CD14-positive monocyte (primary cell): ENCODE measurements around the gene SLC19A2. TPM values are rescaled to one million over a fixed set of nuclear protein-coding genes. Genes with fewer than 3 reads are reported as not detected.

Experiments
- DNase-seq, 3 donors: peaks; one replicate each; pipeline ENCODE4 v3.0.0-alpha.2; 2011 to 2022
- H2AFZ ChIP-seq: 2 replicates; pipeline ENCODE4 v1.6.0; 2012; ENCODE audit warnings: mild to moderate bottlenecking, low read depth, low read length, inconsistent platforms; ENCODE audit not compliant: insufficient read depth, poor library complexity, severe bottlenecking
- H3K27ac ChIP-seq, 2 donors: 1 replicate in 1 of 2; 2 replicates in 1 of 2; pipeline ENCODE4 v1.5.1; 2012 to 2013; ENCODE audit warnings: low read length in 2 of 2, control low read depth in 1 of 2, inconsistent platforms in 1 of 2, low read depth in 1 of 2, mild to moderate bottlenecking in 1 of 2
- H3K27me3 ChIP-seq, 2 donors: one replicate each; pipeline versions ENCODE4 v1.6.0 to v1.6.1; 2011 to 2013; ENCODE audit warnings: low read length in 2 of 2; ENCODE audit not compliant: control insufficient read depth in 2 of 2, insufficient read depth in 2 of 2
- H3K36me3 ChIP-seq, 2 donors: replicated peaks in 1 of 2; 1 replicate in 1 of 2; 2 replicates in 1 of 2; pipeline versions ENCODE4 v1.5.1 to v1.6.1; 2012 to 2013; ENCODE audit warnings: low read length in 2 of 2, control low read depth in 1 of 2, inconsistent platforms in 1 of 2, mild to moderate bottlenecking in 1 of 2; ENCODE audit not compliant: insufficient read depth in 2 of 2, control insufficient read depth in 1 of 2
- H3K4me1 ChIP-seq, 2 donors: 1 replicate in 1 of 2; 2 replicates in 1 of 2; pipeline versions ENCODE4 v1.5.1 to v1.6.1; 2012 to 2013; ENCODE audit warnings: low read length in 2 of 2, control low read depth in 1 of 2, inconsistent platforms in 1 of 2, mild to moderate bottlenecking in 1 of 2, moderate library complexity in 1 of 2; ENCODE audit not compliant: insufficient read depth in 2 of 2, control insufficient read depth in 1 of 2
- H3K4me2 ChIP-seq: replicated peaks from 2 replicates; pipeline ENCODE3; 2012; ENCODE audit warnings: low read length, moderate library complexity, mild to moderate bottlenecking; ENCODE audit not compliant: poor library complexity, severe bottlenecking; ENCODE audit errors: extremely low read depth
- H3K4me3 ChIP-seq, 3 experiments: fragments of 200-600 bp in 1 of 3; sonication (generic) in 1 of 3; replicated peaks in 1 of 3; 1 replicate in 2 of 3; 2 replicates in 1 of 3; pipeline ENCODE4 v1.5.1; 2011 to 2013; ENCODE audit warnings: low read length in 3 of 3, mild to moderate bottlenecking in 3 of 3, control low read depth in 2 of 3, low read depth in 2 of 3, inconsistent platforms in 1 of 3, moderate library complexity in 1 of 3
- H3K79me2 ChIP-seq: 2 replicates; pipeline ENCODE4 v1.6.0; 2012; ENCODE audit warnings: mild to moderate bottlenecking, control low read depth, inconsistent platforms, low read length, moderate library complexity; ENCODE audit not compliant: insufficient read depth
- H3K9ac ChIP-seq: 2 replicates; pipeline ENCODE4 v1.6.0; 2017; ENCODE audit warnings: low read length, mild to moderate bottlenecking; ENCODE audit not compliant: insufficient read depth, poor library complexity, severe bottlenecking
- H3K9me3 ChIP-seq, 2 donors: replicated peaks in 1 of 2; 1 replicate in 1 of 2; 2 replicates in 1 of 2; pipeline versions ENCODE4 v1.5.1 to v1.6.1; 2012 to 2013; ENCODE audit warnings: low read length in 2 of 2, control low read depth in 1 of 2; ENCODE audit not compliant: control insufficient read depth in 1 of 2, insufficient read depth in 1 of 2
- H4K20me1 ChIP-seq: 2 replicates; pipeline ENCODE4 v1.6.0; 2012; ENCODE audit warnings: mild to moderate bottlenecking, low read length, control low read depth, moderate library complexity; ENCODE audit not compliant: insufficient read depth
- H3K27ac Mint-ChIP-seq, 7 donors: one replicate each; pipeline ENCODE4 v1.8.0; 2020; ENCODE audit warnings: mild to moderate bottlenecking in 7 of 7, mixed read lengths in 7 of 7, moderate library complexity in 6 of 7, inconsistent platforms in 2 of 7
- H3K27me3 Mint-ChIP-seq, 3 donors: one replicate each; pipeline ENCODE4 v1.8.0; 2021 to 2022; ENCODE audit warnings: low read depth in 3 of 3, mild to moderate bottlenecking in 3 of 3, mixed read lengths in 3 of 3, moderate library complexity in 3 of 3, inconsistent platforms in 1 of 3
- H3K36me3 Mint-ChIP-seq, 2 donors: one replicate each; pipeline ENCODE4 v1.8.0; 2020; ENCODE audit warnings: mixed read lengths in 2 of 2, inconsistent platforms in 1 of 2, mild to moderate bottlenecking in 1 of 2
- H3K4me1 Mint-ChIP-seq: one replicate; pipeline ENCODE4 v1.8.0; 2020; ENCODE audit warnings: mild to moderate bottlenecking, mixed read lengths
- H3K4me3 Mint-ChIP-seq, 2 donors: one replicate each; pipeline ENCODE4 v1.8.0; 2020; ENCODE audit warnings: mild to moderate bottlenecking in 2 of 2, mixed read lengths in 2 of 2, moderate library complexity in 1 of 2
- H3K9me3 Mint-ChIP-seq, 7 donors: one replicate each; pipeline ENCODE4 v1.8.0; 2020 to 2022; ENCODE audit warnings: mixed read lengths in 7 of 7, mild to moderate bottlenecking in 6 of 7, moderate library complexity in 6 of 7, inconsistent platforms in 2 of 7
- WGBS: methylation state at CpG from one replicate; pipeline ENCODE4 v1.1.5; 2013; ENCODE audit warnings: missing lambda C conversion rate; ENCODE audit not compliant: insufficient coverage; 5-methylcytosine and 5-hydroxymethylcytosine counted together
- intact Hi-C, 2 donors: fragments of 100-400 bp; cut with micrococcal nuclease; formaldehyde crosslinking; loops; one replicate each; pipeline versions ENCODE4 v1.15.0 to v1.15.1; 2023
- polyA plus RNA-seq, 3 donors: library from polyadenylated mRNA; depleted of rRNA in 1 of 3; unstranded in 2 of 3; stranded (reverse) in 1 of 3; fragments of 300-500 nt in 2 of 3; fragments of >200 nt in 1 of 3; fragmentation: Illumina TruSeq in 2 of 3; gene quantifications; 1 replicate in 2 of 3; 2 replicates in 1 of 3; pipeline ENCODE4 v1.2.3, GENCODE V29; 2012 to 2021
- TF ChIP-seq, protein P1 (sequence below): fragments of 200-600 bp; IDR thresholded peaks from one replicate; pipeline ENCODE4 v1.8.0; 2022; ENCODE audit warnings: antibody characterized with exemption, mild to moderate bottlenecking

SLC19A2 gene
- polyA plus RNA-seq, 3 donors = 0.52 to 3.2 (median 0.81) TPM

DNA sequence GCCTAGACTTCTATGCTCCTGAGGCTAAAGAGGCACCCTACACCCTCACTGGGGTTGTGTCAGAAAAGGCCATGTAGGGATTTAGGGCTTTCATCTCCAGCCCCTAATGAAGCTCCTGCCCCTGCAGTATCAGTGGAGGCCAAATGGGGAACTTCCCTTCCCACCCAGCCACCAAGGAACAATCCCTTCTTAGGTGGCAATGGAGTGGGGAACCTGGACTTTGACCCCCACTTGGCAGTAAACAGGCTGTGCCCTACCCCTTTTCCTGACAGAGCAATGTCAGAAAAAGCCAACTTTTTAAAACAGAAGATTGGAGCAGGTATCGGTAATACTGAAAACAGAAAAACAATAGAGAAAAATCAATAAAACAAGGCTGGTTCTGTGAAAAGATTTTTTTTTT is 35.5 kb upstream of the SLC19A2 start:
- H3K9me3 ChIP-seq = no peaks in the 10 kb centered on the region
- peaks cover 0 to 2% (median 0%) of the 10 kb centered on the region in 7 donors for H3K9me3 Mint-ChIP-seq
- H3K27ac Mint-ChIP-seq = peak overlapping the region in 1 of 7 donors; percentile 66
- no peak overlapping the region for H3K4me2 ChIP-seq
- TF ChIP-seq, protein P1, sequence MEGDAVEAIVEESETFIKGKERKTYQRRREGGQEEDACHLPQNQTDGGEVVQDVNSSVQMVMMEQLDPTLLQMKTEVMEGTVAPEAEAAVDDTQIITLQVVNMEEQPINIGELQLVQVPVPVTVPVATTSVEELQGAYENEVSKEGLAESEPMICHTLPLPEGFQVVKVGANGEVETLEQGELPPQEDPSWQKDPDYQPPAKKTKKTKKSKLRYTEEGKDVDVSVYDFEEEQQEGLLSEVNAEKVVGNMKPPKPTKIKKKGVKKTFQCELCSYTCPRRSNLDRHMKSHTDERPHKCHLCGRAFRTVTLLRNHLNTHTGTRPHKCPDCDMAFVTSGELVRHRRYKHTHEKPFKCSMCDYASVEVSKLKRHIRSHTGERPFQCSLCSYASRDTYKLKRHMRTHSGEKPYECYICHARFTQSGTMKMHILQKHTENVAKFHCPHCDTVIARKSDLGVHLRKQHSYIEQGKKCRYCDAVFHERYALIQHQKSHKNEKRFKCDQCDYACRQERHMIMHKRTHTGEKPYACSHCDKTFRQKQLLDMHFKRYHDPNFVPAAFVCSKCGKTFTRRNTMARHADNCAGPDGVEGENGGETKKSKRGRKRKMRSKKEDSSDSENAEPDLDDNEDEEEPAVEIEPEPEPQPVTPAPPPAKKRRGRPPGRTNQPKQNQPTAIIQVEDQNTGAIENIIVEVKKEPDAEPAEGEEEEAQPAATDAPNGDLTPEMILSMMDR = no peak
- H3K79me2 ChIP-seq = no peaks in the 10 kb centered on the region
- H3K27me3 ChIP-seq = no peaks in the 10 kb centered on the region
- no peak overlapping the region for H3K4me3 ChIP-seq
- H3K36me3 ChIP-seq = peaks cover 83 to 100% of the 10 kb centered on the region in 2 donors
- DNase-seq = no peak
- H3K4me1 ChIP-seq = no peaks in the 10 kb centered on the region
- H3K9ac ChIP-seq = no peak overlapping the region
- intact Hi-C loops = no loop called here
- H3K4me3 Mint-ChIP-seq = no peak overlapping the region
- no peaks in the 10 kb centered on the region for H3K27me3 Mint-ChIP-seq
- no peaks in the 10 kb centered on the region for H3K4me1 Mint-ChIP-seq
- peaks cover 85 to 97% of the 10 kb centered on the region in 2 donors for H3K36me3 Mint-ChIP-seq
- H4K20me1 ChIP-seq = no peaks in the 10 kb centered on the region
- H3K27ac ChIP-seq = no peak overlapping the region
- H2AFZ ChIP-seq = no peak overlapping the region
- WGBS = no CpG with 5 or more reads among the region's 1 CpG

GRCh38 chr1:169517558-169518186 is 31.9 kb upstream of the SLC19A2 start:
- WGBS = no CpG with 5 or more reads among the region's 2 CpGs
- peaks cover 0 to 2% (median 0%) of the 10 kb centered on the region in 7 donors for H3K9me3 Mint-ChIP-seq
- Histone ChIP-seq H3K4me2 (no peak overlapping the region), H3K27ac (no peak overlapping the region), H4K20me1 (no peaks in the 10 kb centered on the region), H3K79me2 (no peaks in the 10 kb centered on the region), H2AFZ (no peak overlapping the region), H3K4me3 (no peak overlapping the region), H3K27me3 (no peaks in the 10 kb centered on the region), H3K9ac (no peak overlapping the region), H3K36me3 (peaks cover 69 to 89% of the 10 kb centered on the region in 2 donors), H3K9me3 (no peaks in the 10 kb centered on the region), H3K4me1 (peaks cover 6 to 12% of the 10 kb centered on the region in 2 donors)
- no peaks in the 10 kb centered on the region for H3K27me3 Mint-ChIP-seq
- H3K4me3 Mint-ChIP-seq = no peak overlapping the region
- intact Hi-C loops = no loop called here
- TF ChIP-seq, protein P1 = no peak
- no peak for DNase-seq
- H3K4me1 Mint-ChIP-seq = peaks cover 8% of the 10 kb centered on the region
- H3K27ac Mint-ChIP-seq = no peak overlapping the region
- peaks cover 77 to 87% of the 10 kb centered on the region in 2 donors for H3K36me3 Mint-ChIP-seq
